ENCODE results near the gene BRAT1. TPM values are rescaled to one million over a fixed set of nuclear protein-coding genes. Genes with fewer than 3 reads are reported as not detected.

The BRAT1 gene
- total and polyA plus RNA-seq, 3 experiments from 2014 or later: 35.0 to 41.9 (median 38.8) TPM

DNA sequence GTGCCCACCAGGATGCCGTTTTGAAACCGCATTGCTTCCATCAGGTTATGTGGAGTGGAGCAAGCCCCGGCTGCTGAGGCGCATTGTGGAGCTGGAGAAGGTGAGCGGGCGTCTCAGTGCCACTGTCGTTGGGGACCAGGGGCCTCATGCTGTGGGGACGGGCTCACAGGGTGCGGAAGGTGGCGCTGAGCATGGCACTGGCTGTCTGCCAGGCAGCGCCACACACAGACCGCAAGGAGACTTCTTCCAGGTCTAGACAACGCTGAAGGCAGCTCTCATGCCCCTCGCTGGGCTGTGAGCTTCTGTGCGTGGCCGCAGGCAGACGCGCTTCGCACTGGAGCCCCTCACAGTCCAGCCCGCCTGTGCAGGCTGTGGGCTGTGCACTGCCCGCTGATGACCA is 32.5 kb upstream of the BRAT1 start:
- H3K27ac ChIP-seq (ENCODE audit: low read depth, low read length): no peak overlapping the region
- Mint-ChIP-seq H3K4me1 (no peaks in the 10 kb centered on the region), H3K27ac (no peak overlapping the region), H3K9me3 (no peaks in the 10 kb centered on the region), H3K27me3 (no peaks in the 10 kb centered on the region), H3K4me3 (no peak overlapping the region), H3K36me3 (peaks cover 0 to 23% (median 9%) of the 10 kb centered on the region in 3 donors)
- DNase-seq: no peak
- no peaks in the 10 kb centered on the region for H3K4me1 ChIP-seq (ENCODE audit: insufficient read depth, low read length)
- H3K27me3 ChIP-seq (ENCODE audit: insufficient read depth, low read length, poor library complexity, severe bottlenecking): no peaks in the 10 kb centered on the region
- no peaks in the 10 kb centered on the region for H3K36me3 ChIP-seq (ENCODE audit: insufficient read depth, low read length)
- no peak overlapping the region for H3K4me3 ChIP-seq (ENCODE audit: low read length)
- no peaks in the 10 kb centered on the region for H3K9me3 ChIP-seq (ENCODE audit: low read length)
- CTCF ChIA-PET: interaction anchor here (2.1 kb wide), 1 partner anchor 122 kb away, joined by 4 read pairs; no protein-coding TSS in a partner anchor
- POLR2A ChIA-PET: no interaction called here

DNA sequence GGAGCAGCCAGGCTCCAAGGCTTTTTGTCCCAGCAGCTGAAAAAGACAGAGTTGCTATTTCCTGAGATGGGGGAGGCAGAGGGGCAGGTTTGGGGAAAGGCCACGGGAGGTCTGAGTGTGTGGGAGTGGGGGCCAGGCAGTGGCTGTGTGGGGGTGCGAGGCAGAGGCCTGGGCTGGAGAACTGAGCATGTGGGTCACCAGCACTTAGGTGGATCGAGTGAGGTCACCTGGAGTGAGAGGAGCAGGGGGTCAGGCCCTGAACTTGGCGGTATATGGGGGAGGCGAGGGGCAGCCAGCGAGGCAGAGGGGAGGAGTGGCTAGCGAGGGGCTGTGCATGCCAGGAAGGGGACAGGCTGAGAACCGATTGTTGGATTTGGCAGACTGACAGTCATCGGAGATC is 31.8 kb upstream of the BRAT1 start:
- no peaks in the 10 kb centered on the region for H3K4me1 Mint-ChIP-seq
- POLR2A ChIA-PET: no interaction called here
- Histone ChIP-seq H3K27me3 (ENCODE audit: insufficient read depth, low read length, poor library complexity, severe bottlenecking) (no peaks in the 10 kb centered on the region), H3K4me3 (ENCODE audit: low read length) (no peak overlapping the region), H3K9me3 (ENCODE audit: low read length) (no peaks in the 10 kb centered on the region), H3K36me3 (ENCODE audit: insufficient read depth, low read length) (no peaks in the 10 kb centered on the region), H3K4me1 (ENCODE audit: insufficient read depth, low read length) (no peaks in the 10 kb centered on the region), H3K27ac (ENCODE audit: low read depth, low read length) (no peak overlapping the region)
- CTCF ChIA-PET: no interaction called here
- H3K9me3 Mint-ChIP-seq: no peaks in the 10 kb centered on the region
- no peak overlapping the region for H3K4me3 Mint-ChIP-seq
- H3K27me3 Mint-ChIP-seq: no peaks in the 10 kb centered on the region
- no peak overlapping the region for H3K27ac Mint-ChIP-seq
- DNase-seq: no peak
- H3K36me3 Mint-ChIP-seq: peaks cover 0 to 18% (median 8%) of the 10 kb centered on the region in 3 donors

DNA sequence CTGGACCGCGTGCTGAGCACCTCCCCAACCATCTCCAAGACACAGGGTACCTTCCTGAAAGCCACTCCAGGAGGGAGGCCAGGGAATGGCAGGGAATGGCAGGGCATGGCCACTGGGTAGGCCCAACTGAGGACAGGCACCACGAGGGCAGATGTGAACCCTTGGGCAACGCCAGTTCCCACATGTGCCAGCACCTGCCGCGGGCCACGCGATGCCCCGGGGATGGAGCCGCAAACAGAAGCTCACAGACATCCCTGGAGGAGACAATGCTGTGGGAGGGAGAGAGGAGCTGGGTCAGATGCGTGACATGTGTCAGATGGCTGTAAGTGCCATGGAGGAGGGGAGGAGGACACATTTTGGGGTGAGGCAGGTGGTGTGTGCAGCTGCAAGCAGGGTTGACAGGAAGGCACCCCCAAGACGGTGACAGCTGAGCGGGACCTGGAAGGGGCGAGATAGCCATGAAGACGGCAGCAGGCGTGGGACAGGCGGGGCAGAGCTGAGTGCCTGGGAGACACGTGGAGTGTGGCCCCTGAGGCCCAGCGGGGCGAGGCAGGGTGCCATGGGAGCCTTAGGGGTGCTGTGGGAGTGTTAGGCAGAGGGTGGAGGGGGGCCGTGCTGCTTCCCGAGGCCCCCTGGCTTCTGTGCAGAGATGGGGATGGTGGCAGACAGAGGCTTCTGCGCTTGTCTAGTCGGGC is 31.1 kb upstream of the BRAT1 start:
- no peaks in the 10 kb centered on the region for H3K36me3 ChIP-seq (ENCODE audit: insufficient read depth, low read length)
- no peak overlapping the region for H3K4me3 Mint-ChIP-seq
- ChIA-PET POLR2A (no interaction called here), CTCF (no interaction called here)
- H3K27ac ChIP-seq (ENCODE audit: low read depth, low read length): no peak overlapping the region
- H3K4me1 Mint-ChIP-seq: no peaks in the 10 kb centered on the region
- H3K27me3 Mint-ChIP-seq: no peaks in the 10 kb centered on the region
- H3K4me3 ChIP-seq (ENCODE audit: low read length): no peak overlapping the region
- H3K27ac Mint-ChIP-seq: no peak overlapping the region
- DNase-seq: no peak
- no peaks in the 10 kb centered on the region for H3K27me3 ChIP-seq (ENCODE audit: insufficient read depth, low read length, poor library complexity, severe bottlenecking)
- H3K4me1 ChIP-seq (ENCODE audit: insufficient read depth, low read length): no peaks in the 10 kb centered on the region
- H3K9me3 Mint-ChIP-seq: no peaks in the 10 kb centered on the region
- peaks cover 0 to 15% (median 8%) of the 10 kb centered on the region in 3 donors for H3K36me3 Mint-ChIP-seq
- no peaks in the 10 kb centered on the region for H3K9me3 ChIP-seq (ENCODE audit: low read length)

DNA sequence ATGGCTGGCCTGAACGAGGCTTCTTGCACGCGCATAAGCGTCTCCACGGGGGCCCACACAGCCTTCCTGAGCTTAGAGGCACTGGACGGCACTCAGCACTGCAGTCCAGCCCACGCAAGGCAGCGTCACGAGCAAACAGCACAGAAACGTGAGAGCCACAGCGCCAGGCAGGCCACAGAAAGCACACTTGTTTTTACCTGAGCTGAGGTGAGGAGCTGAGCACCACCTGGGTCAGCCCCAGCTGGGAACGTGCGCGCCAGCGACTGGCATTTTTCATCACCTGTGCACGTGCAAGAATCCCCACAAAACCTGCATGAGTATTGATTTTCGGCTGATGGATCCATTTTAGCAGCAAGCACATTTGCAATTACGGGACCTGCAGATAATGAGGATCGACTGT is 30.1 kb upstream of the BRAT1 start:
- no peak overlapping the region for H3K4me3 ChIP-seq (ENCODE audit: low read length)
- H3K4me1 ChIP-seq (ENCODE audit: insufficient read depth, low read length): no peaks in the 10 kb centered on the region
- no peak for DNase-seq
- Mint-ChIP-seq H3K4me3 (no peak overlapping the region), H3K36me3 (peaks cover 0 to 13% (median 7%) of the 10 kb centered on the region in 3 donors), H3K9me3 (no peaks in the 10 kb centered on the region), H3K27ac (no peak overlapping the region), H3K27me3 (no peaks in the 10 kb centered on the region), H3K4me1 (no peaks in the 10 kb centered on the region)
- H3K27ac ChIP-seq (ENCODE audit: low read depth, low read length): no peak overlapping the region
- CTCF ChIA-PET: no interaction called here
- H3K27me3 ChIP-seq (ENCODE audit: insufficient read depth, low read length, poor library complexity, severe bottlenecking): no peaks in the 10 kb centered on the region
- POLR2A ChIA-PET: no interaction called here
- H3K9me3 ChIP-seq (ENCODE audit: low read length): no peaks in the 10 kb centered on the region
- no peaks in the 10 kb centered on the region for H3K36me3 ChIP-seq (ENCODE audit: insufficient read depth, low read length)

DNA sequence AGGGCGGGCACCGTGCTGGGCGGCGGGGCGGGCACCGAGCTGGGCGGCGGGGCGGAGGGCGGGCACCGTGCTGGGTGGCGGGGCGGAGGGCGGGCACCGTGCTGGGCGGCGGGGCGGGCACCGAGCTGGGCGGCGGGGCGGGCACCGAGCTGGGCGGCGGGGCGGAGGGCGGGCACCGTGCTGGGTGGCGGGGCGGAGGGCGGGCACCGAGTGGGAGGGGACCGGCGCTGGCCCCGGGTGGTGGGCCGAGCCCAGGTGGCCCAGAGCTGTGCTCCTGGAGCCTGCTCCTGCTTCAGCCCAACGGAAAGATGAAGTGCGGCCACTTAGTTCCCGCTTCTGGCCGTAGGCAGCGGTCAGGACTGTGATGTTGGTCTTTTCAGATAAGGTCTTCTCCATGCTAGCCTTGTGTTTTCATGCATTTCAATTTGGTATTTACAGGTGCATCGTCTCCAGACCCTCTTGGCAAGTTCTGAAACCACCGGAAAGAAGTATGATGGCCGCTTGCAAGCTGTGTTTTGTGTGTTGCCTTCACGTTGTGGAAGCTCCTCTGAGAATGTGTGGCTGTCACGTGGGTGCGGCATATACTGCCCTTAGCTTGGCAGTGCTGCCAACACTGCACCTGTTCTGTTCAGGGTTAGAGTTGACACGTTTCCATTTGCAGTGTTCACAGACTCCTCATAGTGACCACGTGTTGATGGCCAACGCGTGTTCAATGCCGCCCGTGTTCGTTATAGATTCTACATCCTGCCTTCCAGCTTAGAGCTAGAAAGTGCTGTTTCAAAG is 28.7 kb upstream of the BRAT1 start:
- no peaks in the 10 kb centered on the region for H3K36me3 ChIP-seq (ENCODE audit: insufficient read depth, low read length)
- H3K9me3 ChIP-seq (ENCODE audit: low read length): no peaks in the 10 kb centered on the region
- H3K36me3 Mint-ChIP-seq: peaks cover 0 to 10% (median 7%) of the 10 kb centered on the region in 3 donors
- H3K27me3 ChIP-seq (ENCODE audit: insufficient read depth, low read length, poor library complexity, severe bottlenecking): no peaks in the 10 kb centered on the region
- ChIA-PET CTCF (no interaction called here), POLR2A (no interaction called here)
- no peak for DNase-seq
- H3K4me1 Mint-ChIP-seq: no peaks in the 10 kb centered on the region
- H3K27me3 Mint-ChIP-seq: no peaks in the 10 kb centered on the region
- H3K4me3 ChIP-seq (ENCODE audit: low read length): no peak overlapping the region
- no peaks in the 10 kb centered on the region for H3K4me1 ChIP-seq (ENCODE audit: insufficient read depth, low read length)
- no peak overlapping the region for H3K4me3 Mint-ChIP-seq
- no peaks in the 10 kb centered on the region for H3K9me3 Mint-ChIP-seq
- no peak overlapping the region for H3K27ac Mint-ChIP-seq
- H3K27ac ChIP-seq (ENCODE audit: low read depth, low read length): no peak overlapping the region

DNA sequence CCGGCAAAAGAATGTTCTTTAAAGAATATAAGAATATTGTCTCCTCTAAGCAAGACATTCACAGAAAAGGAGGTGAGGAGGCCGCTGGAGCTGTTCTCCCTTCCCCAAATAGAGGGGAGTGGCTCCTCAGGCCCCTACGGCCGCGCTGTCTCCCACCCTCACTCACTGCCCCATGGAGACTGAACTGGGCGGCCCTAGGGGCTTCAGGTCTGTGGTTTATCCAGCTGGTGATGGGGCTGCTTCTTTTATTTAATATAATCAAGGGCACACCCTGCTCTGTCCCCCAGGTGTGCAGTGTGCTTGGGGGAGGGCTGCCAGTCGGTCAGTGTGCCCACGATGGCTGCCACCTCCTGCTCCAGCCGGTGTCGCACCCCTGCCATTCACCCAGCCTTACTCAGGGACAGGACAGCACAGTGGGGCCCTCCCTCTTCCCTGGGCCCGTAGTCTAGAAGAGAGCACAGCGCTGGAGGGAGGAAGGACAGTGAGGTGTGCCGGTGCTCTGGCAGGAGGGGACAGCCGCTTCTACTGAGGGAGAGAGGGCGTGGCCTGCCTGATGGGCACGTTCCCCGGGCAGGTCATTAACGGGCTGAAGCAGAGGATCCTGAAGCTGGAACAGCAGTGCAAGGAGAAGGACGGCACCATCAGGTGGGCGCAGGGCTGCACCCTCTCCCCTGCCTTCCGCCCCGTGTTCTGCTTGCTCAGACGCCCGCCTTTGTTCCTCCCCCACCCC is 26.8 kb upstream of the BRAT1 start:
- H3K27ac Mint-ChIP-seq: no peak overlapping the region
- ChIA-PET CTCF (no interaction called here), POLR2A (no interaction called here)
- H3K36me3 ChIP-seq (ENCODE audit: insufficient read depth, low read length): no peaks in the 10 kb centered on the region
- H3K4me3 Mint-ChIP-seq: no peak overlapping the region
- no peak for DNase-seq
- H3K4me1 ChIP-seq (ENCODE audit: insufficient read depth, low read length): no peaks in the 10 kb centered on the region
- H3K9me3 ChIP-seq (ENCODE audit: low read length): no peaks in the 10 kb centered on the region
- no peaks in the 10 kb centered on the region for H3K9me3 Mint-ChIP-seq
- no peaks in the 10 kb centered on the region for H3K27me3 Mint-ChIP-seq
- no peak overlapping the region for H3K27ac ChIP-seq (ENCODE audit: low read depth, low read length)
- H3K36me3 Mint-ChIP-seq: peaks cover 0 to 10% (median 8%) of the 10 kb centered on the region in 3 donors
- H3K27me3 ChIP-seq (ENCODE audit: insufficient read depth, low read length, poor library complexity, severe bottlenecking): no peaks in the 10 kb centered on the region
- H3K4me1 Mint-ChIP-seq: no peaks in the 10 kb centered on the region
- no peak overlapping the region for H3K4me3 ChIP-seq (ENCODE audit: low read length)

DNA sequence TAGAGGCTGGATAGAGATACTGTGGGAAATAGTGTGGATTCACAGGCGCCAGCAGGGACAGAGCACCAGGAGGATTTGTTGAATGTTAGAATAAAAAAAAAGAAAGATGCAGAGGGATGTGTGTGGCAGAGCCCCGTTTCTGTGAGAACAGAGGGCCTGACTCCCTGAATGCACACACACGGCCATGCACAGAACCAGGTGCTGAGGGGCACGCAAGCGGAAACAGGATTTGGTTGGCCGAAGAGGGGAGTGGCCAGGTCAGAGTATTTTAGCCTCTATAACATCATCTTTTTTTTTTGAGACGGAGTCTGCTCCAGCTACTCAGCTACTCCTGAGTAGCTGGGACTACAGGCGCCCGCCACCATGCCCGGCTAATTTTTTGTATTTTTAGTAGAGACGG is 25.3 kb upstream of the BRAT1 start:
- Mint-ChIP-seq H3K4me1 (no peaks in the 10 kb centered on the region), H3K27me3 (no peaks in the 10 kb centered on the region), H3K9me3 (no peaks in the 10 kb centered on the region), H3K27ac (no peak overlapping the region), H3K36me3 (peaks cover 0 to 14% (median 13%) of the 10 kb centered on the region in 3 donors), H3K4me3 (no peak overlapping the region)
- Histone ChIP-seq H3K4me1 (ENCODE audit: insufficient read depth, low read length) (no peaks in the 10 kb centered on the region), H3K27ac (ENCODE audit: low read depth, low read length) (no peak overlapping the region), H3K9me3 (ENCODE audit: low read length) (no peaks in the 10 kb centered on the region), H3K4me3 (ENCODE audit: low read length) (no peak overlapping the region), H3K36me3 (ENCODE audit: insufficient read depth, low read length) (no peaks in the 10 kb centered on the region), H3K27me3 (ENCODE audit: insufficient read depth, low read length, poor library complexity, severe bottlenecking) (no peaks in the 10 kb centered on the region)
- ChIA-PET CTCF (no interaction called here), POLR2A (no interaction called here)
- no peak for DNase-seq
